GM18873 (cell line): Measurements from ENCODE around the gene MAPK7.
"Not testable (repeated sequence)": the region's sequence is repeated elsewhere in the genome, so short reads cannot be mapped to it uniquely, and the experiment has no call there.

Experiments used
- ATAC-seq: cut with Tn5 transposase; IDR thresholded peaks from one replicate; pipeline ENCODE4 v1.9.1; 2021; ENCODE audit warnings: mild to moderate bottlenecking, moderate library complexity, moderate number of reproducible peaks; ENCODE audit not compliant: unreplicated experiment, low FRiP score

MAPK7 gene

DNA sequence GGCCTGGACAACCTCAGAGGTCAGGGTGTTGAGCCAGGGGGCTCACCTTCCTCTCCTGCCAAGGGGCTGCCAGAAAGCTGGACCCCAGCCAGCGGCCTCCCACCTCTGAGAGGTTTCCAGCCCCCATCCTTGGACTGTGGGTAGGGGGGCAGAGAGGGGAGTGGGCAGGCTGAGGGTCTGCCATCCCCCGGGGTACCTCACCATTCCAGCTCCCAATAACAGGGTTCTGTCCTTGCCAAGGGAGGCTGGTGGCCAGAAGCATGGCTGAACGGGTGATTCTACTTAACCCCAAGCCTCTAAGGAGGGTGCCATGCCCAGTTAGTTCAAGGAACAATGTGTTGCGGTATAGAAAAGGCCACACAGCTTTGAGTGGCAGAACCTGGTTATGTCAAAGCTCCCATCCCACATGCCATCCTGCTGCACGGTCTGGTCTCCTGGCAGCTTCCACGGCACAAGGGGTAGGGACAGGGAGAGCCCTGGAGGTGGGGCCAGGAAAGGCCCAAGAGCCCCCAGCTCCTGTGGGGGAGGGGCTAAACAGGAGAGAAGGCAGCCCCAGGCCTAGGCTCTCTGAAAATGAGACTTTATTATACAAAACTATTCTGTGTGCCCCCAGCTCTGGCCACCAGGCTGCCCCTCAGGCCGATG is 35.6 kb upstream of the MAPK7 start:
- no peak for ATAC-seq

DNA sequence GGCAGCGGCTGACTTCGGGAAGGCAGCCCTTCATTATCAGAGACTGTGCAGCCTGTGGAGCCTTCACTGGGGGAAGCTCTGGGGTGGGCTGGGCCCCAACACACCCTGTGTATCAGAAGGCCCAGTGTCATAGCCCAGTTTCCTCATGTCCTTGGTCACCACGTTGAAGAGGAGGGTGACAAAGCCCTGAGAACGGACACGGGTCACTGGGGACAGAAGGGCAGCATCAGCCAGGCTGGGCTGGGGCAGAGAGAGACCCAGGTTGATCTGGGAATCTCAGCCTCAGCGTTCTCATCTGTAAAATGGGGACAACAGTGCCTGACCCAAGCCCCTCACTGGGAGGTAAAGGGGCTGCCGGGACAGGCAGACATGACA is 35.1 kb upstream of the MAPK7 start:
- ATAC-seq: no peak

DNA sequence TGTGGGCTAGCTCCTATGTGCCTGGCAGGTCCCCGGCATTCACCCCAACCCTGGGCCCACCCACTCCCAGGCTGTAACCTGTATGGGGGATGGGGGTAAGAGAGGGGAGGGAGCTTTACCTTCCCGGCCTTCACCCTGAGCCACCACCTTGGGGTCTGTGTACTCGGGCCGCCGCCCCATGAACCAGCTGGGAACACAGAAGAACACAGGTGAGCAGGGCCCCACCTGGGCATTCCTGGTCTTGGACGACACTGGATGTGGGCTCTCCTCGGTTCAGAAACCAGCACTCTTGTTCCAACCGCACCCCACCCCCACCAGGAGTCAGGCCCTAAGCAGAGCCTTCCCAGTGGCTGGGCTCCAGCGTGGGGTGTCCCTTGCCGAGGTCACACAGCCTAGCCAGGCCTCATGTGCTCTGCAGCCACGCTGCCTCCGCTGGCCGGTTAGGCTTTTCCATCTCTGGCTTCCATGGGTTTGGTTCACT is 34.6 kb upstream of the MAPK7 start:
- no peak for ATAC-seq

DNA sequence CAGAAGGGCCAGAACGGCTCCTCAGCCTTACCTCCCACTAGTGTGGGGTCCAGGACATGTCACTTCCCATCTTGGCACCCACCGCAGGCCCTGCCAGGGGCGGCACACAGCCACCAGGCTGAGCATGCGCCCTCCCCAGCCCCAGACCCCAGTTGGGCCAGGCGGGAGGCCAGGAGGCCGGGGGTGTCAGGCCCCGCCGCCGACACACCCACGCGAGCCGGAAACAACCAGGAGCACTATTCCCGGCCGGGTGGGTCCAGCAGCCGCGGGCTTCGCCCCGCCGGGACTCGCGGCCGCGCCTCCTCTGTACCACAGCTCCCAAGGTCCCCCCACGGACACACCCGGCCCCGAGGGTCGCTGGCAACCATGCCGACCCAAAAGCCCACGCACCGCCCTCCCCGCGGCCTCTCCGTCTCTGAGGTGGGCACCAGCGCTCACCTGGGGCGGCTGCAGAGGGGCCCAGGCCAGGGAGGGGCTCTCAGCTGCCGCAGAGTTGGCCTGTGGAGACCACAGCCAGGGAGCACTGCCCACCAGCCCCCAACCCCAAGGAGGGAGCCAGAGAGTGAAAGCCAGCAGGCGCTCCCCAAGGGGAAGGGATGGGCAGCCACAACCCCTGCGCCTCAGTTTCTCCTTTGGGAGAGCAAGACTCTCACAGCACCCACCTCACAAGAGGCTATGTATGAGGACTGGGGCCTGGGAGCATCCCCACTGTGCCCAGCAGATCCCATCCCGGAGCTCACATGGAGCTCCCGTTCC is 33.8 kb upstream of the MAPK7 start:
- no peak for ATAC-seq

DNA sequence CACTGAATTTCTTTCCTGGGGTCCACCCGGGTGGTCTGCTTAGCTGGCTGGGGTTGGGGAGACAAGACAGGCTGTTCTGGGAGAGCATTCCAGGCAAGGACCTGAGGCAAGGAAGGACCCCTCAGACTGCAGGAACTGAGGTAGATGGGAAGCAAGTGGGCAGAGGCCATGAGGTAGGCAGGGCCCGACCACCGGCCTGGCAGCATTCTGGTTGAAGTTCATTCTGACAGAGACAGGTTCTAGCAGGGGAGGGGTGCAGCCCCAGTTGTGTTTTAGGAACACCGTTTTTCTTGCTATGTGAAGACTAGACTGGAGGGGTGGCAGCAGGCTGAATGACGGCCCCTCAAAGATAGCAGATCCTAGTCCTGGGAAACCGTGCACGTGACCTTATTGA is 33.2 kb upstream of the MAPK7 start:
- ATAC-seq: no peak

DNA sequence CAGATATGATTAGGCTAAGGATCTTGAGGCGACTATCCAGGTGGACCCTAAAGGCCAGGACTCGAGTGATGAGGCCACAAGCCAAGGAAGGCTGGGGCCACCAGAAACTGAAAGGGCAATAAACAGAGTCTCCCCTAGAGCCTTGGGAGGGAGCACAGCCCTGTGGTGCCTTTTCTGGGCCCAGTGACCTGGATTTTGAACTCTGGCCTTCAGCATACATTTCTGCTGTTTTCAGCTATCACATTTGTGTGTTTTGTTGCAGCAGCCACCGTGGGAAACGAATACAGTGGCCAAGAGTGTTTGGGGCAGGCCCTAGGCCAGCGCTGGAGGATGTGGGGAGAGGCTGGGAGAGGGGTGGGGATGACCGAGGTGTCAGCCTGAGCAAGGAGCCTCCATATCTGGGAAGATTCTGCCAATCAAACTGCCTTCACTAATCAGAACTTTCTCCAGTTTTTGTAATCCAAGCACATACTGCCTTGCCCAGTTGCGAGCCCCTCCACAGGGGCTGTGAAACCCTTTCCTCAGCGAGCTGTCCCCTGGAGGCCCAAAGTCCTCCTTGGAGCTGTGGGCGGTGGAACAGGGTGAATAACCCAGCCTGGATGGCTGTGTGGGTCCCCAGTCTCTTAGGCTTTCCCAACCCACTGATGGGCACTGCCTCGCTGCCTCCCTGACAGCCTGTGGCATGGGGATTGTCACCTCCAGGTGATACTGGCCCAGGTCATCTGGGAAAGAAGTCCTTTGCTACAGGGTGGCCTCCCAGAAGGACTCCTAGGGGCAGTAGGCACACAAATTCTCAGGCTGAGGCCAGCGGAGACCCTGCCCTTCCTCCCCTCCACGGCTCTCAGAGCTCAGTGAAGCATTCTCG is 32.6 kb upstream of the MAPK7 start:
- no peak for ATAC-seq

DNA sequence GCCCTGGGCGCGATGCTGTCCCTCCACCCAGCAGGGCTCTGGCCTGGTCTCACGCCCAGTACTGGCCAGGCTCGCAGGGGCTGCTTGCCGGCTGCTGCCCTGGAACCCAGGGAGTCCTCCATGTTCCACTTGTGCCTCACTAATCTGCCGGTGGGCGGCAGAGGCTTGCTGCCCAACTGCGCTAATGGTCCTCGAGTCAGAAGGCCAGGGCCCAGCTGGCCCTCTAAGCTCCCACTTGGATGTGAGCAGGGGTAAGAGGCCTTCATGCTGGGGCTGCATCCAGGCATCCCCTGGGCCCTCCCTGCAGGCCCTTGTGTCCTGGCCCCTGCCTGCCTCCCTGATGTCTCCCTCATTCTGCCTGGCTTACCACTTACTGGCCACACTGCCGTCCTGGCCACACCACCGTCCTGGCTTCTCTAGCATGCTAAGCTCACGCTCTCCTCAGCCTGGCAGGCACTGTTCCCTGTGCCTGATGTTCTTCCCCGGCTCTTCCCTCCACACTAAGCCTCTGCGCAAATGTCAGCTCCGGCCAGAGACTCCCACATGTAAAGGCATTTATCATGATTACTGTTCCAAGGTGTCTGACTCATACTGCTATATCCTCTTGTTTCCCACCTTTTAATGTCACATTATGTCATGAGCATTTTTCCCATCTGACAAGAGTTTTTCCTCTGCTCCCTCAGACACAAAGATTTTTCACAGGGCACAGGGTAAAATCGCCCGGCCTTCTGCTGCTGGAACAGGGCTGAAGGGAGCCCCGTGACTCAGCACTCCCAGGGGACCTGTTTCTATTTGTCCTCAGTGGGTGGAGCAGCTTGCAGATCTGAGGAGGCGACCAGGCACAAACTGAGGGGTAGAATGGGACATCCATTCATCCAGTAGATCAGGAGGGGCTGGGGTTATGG is 31.7 kb upstream of the MAPK7 start:
- ATAC-seq: no peak

DNA sequence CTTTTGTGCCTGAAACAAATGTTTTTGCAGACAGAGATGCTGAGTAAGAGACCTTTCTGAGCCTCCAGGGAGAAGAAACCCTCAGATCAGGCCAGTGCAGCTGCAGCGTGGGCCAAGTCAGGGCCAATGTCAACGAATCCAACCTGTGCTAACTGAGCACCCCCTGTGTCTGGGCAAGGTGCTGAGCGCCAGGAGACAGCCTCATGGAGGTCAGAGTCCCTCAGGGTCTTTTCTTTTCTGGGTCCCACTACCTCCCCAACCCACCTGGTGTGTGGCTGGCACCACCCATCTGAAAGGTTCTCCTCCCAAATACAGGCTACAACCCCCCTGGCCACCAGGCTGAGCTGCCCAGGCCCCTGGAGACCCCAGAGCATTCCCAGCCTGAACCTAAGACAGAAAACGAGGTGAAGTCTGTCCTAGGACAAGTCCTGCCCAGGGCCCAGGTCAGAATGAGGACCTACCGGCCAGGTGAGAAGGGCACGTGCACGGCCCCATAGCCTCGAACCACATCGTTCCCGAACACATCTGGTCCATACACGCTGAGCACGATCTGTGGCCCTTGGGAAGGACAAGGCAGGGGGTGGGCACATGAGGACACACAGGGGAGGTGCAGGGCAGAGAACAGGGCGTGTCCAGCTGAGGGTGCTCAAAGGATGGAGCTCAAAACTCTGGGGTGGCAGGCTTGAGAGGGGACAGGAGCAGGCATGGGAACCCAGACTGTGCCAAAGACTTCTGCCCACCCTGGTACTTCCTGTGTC is 30.8 kb upstream of the MAPK7 start:
- ATAC-seq: no peak

DNA sequence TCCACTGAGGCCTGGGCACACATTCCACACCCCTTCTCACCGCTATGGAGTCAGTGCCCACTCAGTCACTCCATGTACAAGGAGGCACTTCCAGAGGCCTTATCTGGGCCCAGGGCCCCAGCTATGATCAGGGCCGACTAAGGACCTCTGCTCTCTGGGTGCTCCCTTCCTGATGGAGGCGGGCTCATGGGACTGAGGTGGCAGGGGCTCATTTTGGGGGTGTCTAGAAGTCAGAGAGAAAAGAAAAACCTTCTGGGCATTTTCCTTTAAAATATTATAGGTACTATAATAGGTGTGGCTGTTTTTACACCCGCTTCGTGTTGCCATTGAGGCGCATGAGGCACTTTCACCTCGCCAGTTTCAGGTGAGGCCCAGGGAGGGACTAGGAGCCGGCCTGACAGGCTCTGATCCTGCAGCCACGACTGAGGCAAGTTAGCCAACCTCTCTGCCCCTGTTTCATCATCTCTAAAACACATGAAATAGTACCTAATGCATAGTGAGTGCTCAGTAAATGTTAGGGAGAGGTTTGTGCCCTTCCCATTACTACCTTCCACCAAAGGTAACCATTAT is 30.1 kb upstream of the MAPK7 start:
- ATAC-seq: no peak

DNA sequence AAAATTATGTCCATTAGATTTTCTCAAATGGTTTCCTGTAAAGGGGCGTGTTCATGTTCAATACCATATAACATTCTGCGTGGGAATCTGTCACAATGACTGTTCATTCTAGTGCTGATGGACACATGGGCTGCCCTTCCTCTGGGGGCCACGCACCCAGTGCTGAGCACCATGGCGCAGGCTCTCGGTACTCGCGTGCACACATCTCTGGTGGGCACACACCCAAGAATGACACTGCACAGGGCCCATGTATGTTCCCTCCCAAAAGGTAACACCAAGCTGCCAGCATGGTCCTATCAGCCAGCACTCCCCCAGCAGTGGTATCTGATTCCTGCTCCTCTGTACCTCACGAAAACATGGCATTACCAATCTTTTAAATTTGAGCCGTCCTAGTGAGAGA is 29.5 kb upstream of the MAPK7 start:
- no peak for ATAC-seq

DNA sequence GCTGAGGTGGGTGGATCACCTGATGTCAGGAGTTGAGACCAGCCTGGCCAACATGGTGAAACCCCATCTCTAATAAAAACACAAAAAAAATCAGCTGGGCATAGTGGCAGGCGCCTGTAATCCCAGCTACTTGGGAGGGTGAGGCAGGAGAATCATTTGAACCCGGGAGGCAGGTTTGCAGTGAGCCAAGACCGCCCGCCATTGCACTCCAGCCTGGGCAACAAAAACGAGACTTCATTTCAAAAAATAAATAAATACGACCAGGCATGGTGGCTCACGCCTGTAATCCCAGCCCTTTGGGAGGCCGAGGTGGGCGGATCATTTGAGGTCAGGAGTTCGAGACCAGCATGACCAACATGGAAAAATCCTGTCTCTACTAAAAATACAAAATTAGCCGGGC is 24.9 kb upstream of the MAPK7 start:
- not testable (repeated sequence) for ATAC-seq

DNA sequence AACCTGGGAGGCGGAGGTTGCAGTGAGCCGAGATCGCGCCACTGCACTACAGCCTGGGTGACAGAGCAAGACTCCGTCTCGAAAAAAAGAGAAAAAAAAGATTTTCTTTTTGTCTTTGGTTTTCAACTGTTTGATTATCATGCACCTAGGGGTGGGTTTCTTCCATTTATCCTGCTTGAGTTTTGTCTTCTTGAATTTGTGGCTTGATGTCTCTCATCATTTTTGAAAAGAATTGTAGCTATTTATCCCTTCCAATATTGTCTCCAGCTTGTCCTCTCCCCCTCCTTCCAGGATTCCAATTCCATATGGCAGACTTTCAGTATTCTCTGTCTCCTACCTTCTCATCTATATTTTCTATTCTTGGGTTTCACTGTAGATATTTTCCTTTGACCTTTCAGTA is 23.6 kb upstream of the MAPK7 start:
- ATAC-seq: no peak

DNA sequence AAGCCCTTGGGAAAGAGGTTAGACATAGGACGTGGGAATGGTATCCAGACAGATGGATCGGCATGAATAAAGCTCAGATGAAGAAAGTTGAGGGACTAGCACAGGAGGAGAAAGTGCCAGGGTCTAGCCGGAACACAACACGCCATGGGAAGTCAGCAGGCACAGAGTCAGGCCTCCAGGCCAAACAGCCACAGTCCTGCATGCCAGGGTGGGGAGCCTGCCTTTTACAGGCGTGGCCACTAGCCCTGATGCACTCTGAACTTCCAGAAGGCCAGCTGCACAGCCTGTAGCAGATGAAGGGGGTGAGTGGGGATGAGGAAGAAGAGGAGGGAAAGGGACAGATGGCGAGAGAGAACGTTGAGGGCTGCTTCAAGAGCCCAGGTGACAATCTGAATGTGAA is 20.9 kb upstream of the MAPK7 start:
- no peak for ATAC-seq

DNA sequence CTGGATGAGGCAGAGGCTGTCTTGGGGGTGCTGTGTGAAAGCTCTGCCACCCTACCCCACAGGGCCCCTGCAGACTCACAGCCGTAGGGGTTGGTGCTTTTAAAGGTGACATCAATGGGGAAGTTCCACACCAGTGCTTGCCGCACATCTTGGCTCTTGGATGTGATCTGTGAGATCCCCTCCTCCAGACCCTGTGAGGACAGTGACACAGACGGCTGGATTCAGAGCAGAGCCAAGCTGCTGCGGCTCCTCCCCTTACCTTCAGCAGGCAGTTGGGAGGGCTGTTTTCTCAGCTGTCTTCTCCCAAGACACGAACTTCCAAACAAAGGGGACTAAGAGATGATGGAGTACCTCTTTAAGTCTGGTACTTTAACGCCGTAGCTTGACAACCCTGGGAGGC is 20.5 kb upstream of the MAPK7 start:
- no peak for ATAC-seq

DNA sequence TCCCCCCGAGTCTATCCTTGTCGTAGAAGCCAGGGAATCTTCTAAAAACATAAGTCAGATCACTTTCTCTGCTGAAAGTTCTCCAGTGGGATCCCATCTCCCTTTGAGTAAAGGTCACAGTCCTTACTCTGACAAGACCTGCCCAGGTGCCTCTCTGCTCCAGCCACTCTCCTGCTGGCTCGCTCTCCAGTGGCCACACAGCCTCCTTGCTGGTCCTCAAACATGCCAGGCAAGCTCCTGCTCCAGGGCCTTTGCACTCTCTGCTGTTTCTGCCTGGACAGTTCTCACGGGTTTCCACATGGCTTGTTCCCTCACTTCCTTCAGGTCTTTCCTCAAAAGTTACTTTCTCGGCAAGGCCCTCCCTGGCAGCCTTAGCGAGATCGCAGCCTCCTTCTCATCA is 19.1 kb upstream of the MAPK7 start:
- no peak for ATAC-seq

DNA sequence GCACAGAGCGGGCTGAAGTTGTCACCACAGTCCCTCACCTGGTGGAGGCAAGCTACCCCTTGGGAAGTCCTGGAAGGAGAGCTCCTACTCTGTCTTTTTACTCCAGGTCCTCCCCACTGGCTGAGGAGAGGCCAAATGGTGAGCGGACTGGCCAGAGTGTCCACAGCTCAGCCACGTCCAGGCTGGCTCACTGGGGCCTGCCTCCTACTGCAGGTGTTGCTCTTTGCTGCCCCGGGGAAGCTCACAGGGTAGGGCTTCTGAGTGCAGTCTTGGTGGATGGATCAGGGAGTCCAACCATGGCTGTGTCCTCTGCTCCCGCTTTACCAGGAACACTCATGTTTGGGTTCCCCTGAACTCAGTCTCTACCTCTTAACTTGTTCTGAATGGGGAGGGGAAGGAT is 18.4 kb upstream of the MAPK7 start:
- no peak for ATAC-seq

DNA sequence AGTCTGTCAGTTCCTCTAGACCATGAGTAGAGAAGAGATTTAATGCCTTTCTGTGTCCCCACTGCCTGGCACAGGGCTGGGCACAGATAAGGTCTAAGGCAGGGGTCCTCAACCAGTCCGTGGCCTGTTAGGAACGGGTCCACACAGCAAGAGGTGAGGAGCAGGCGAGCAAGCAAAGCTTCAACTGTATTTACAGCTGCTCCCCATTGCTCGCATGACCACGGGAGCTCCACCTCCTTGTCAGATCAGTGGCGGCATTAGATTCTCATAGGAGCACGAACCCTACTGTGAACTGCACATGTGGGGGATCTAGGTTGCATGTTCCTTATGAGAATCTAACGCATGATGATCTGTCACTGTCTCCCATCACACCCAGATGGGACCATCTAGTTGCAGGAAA is 17.5 kb upstream of the MAPK7 start:
- no peak for ATAC-seq

DNA sequence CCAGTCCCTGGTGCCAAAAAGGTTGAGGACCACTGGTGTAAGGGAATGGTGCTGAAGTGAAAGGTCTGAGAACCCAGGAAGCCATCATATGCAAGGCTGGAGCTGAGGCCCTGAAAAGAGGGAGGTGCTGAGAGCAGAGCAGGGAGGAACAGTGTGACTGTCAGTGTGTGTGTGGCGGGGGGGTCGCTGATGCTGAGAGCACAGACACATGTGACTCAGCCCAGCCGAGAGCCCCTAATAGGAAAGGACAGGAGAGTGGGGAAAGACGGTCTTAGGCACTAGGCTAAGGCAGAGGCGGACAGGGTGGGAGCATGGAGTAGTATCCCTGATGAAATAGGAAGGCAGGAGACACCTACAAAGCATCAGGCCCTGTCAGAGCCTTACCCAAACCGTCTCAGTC is 17.0 kb upstream of the MAPK7 start:
- no peak for ATAC-seq

DNA sequence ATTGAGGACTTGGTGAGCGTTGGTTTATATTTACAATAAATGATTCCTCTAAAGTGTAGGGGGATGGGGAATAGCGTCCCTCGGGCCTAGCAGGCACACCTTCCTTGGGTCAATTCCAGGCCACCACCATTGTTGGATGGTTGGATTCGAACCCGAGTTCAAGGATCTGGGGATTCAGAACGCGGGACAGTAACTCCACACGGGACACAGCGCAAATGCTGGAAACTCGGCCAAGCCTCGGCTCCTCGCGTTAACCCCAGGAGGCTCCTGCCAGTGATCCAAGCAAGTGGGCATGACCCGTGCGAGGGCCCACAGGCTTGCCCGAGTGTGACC is 16.4 kb upstream of the MAPK7 start:
- ATAC-seq: no peak
